ENCODE measurements around the gene AUH.

- TF ChIP-seq, protein P1, sequence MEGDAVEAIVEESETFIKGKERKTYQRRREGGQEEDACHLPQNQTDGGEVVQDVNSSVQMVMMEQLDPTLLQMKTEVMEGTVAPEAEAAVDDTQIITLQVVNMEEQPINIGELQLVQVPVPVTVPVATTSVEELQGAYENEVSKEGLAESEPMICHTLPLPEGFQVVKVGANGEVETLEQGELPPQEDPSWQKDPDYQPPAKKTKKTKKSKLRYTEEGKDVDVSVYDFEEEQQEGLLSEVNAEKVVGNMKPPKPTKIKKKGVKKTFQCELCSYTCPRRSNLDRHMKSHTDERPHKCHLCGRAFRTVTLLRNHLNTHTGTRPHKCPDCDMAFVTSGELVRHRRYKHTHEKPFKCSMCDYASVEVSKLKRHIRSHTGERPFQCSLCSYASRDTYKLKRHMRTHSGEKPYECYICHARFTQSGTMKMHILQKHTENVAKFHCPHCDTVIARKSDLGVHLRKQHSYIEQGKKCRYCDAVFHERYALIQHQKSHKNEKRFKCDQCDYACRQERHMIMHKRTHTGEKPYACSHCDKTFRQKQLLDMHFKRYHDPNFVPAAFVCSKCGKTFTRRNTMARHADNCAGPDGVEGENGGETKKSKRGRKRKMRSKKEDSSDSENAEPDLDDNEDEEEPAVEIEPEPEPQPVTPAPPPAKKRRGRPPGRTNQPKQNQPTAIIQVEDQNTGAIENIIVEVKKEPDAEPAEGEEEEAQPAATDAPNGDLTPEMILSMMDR (IDR thresholded peaks at IDR 0.05): peak in 1 of 6 experiments; percentile 8
- TF ChIP-seq POLR2A (IDR thresholded peaks at IDR 0.05): no peak
Observed at GRCh38 chr9:91192381-91193086, 169.2 kb downstream of the AUH start.

Measured in Peyer's patch (tissue), 4 donors.